Nephron progenitor cell (in vitro differentiated cells): ENCODE data around the gene SLC1A2.

Source experiments
- DNase-seq: peaks from one replicate; pipeline ENCODE4 v3.0.0; 2021
- H3K27ac Mint-ChIP-seq: 2 replicates; pipeline ENCODE4 v1.8.0; 2021; ENCODE audit warnings: mild to moderate bottlenecking, moderate library complexity, mixed read lengths
- H3K27me3 Mint-ChIP-seq: 2 replicates; pipeline ENCODE4 v1.8.0; 2021; ENCODE audit warnings: mild to moderate bottlenecking, low read depth, mixed read lengths; ENCODE audit not compliant: poor library complexity
- H3K36me3 Mint-ChIP-seq: 2 replicates; pipeline ENCODE4 v1.8.0; 2021; ENCODE audit warnings: low read depth, mixed read lengths
- H3K4me1 Mint-ChIP-seq: 2 replicates; pipeline ENCODE4 v1.8.0; 2021; ENCODE audit warnings: mixed read lengths
- H3K4me3 Mint-ChIP-seq: 2 replicates; pipeline ENCODE4 v1.8.0; 2021; ENCODE audit warnings: mild to moderate bottlenecking, moderate library complexity, mixed read lengths
- H3K9me3 Mint-ChIP-seq: 2 replicates; pipeline ENCODE4 v1.8.0; 2021; ENCODE audit warnings: mild to moderate bottlenecking, moderate library complexity, mixed read lengths
- CTCF ChIP-seq: fragments of 200-600 bp; sonication (generic); IDR thresholded peaks from 2 replicates; pipeline ENCODE4 v1.5.0; 2021; ENCODE audit warnings: antibody characterized with exemption

Gene SLC1A2

GRCh38 chr11:35286126-35286525 lies 133.2 kb downstream of the SLC1A2 start:
- Mint-ChIP-seq H3K36me3 (no peaks in the 10 kb centered on the region), H3K4me1 (no peaks in the 10 kb centered on the region), H3K9me3 (no peaks in the 10 kb centered on the region), H3K27ac (no peak overlapping the region), H3K27me3 (no peaks in the 10 kb centered on the region), H3K4me3 (no peak overlapping the region)
- no peak for DNase-seq
- no peak for TF ChIP-seq CTCF

- no peak for TF ChIP-seq CTCF
- no peaks in the 10 kb centered on the region for H3K27me3 Mint-ChIP-seq
Observed at GRCh38 chr11:35285471-35285870, 133.9 kb downstream of the SLC1A2 start.

GRCh38 chr11:35282221-35282882 lies 137.0 kb downstream of the SLC1A2 start:
- peak overlapping the region; percentile 33 for H3K27ac Mint-ChIP-seq
- no peaks in the 10 kb centered on the region for H3K27me3 Mint-ChIP-seq
- TF ChIP-seq CTCF: no peak
- H3K4me1 Mint-ChIP-seq: no peaks in the 10 kb centered on the region
- H3K9me3 Mint-ChIP-seq: no peaks in the 10 kb centered on the region
- no peaks in the 10 kb centered on the region for H3K36me3 Mint-ChIP-seq
- no peak for DNase-seq
- no peak overlapping the region for H3K4me3 Mint-ChIP-seq

More at GRCh38 chr11:35285471-35285870, 133.9 kb downstream of the SLC1A2 start:
- Mint-ChIP-seq H3K4me3 (no peak overlapping the region), H3K27ac (no peak overlapping the region), H3K9me3 (no peaks in the 10 kb centered on the region), H3K4me1 (no peaks in the 10 kb centered on the region), H3K36me3 (no peaks in the 10 kb centered on the region)
- no peak for DNase-seq

- Mint-ChIP-seq H3K36me3 (no peaks in the 10 kb centered on the region), H3K4me3 (no peak overlapping the region), H3K27me3 (no peaks in the 10 kb centered on the region), H3K9me3 (no peaks in the 10 kb centered on the region), H3K4me1 (no peaks in the 10 kb centered on the region), H3K27ac (no peak overlapping the region)
- TF ChIP-seq CTCF: no peak
- no peak for DNase-seq
Observed at GRCh38 chr11:35281169-35281688, 138.1 kb downstream of the SLC1A2 start.

GRCh38 chr11:35280727-35281126 lies 138.6 kb downstream of the SLC1A2 start:
- Mint-ChIP-seq H3K4me1 (peaks cover 2% of the 10 kb centered on the region), H3K27ac (no peak overlapping the region)
- TF ChIP-seq CTCF: no peak

GRCh38 chr11:35277827-35278226 lies 141.5 kb downstream of the SLC1A2 start:
- Mint-ChIP-seq H3K4me3 (no peak overlapping the region), H3K27ac (no peak overlapping the region), H3K36me3 (no peaks in the 10 kb centered on the region), H3K4me1 (peaks cover 12% of the 10 kb centered on the region), H3K27me3 (no peaks in the 10 kb centered on the region), H3K9me3 (no peaks in the 10 kb centered on the region)
- no peak for DNase-seq
- TF ChIP-seq CTCF: no peak

More at GRCh38 chr11:35280727-35281126, 138.6 kb downstream of the SLC1A2 start:
- Mint-ChIP-seq H3K4me3 (no peak overlapping the region), H3K27me3 (no peaks in the 10 kb centered on the region), H3K36me3 (no peaks in the 10 kb centered on the region), H3K9me3 (no peaks in the 10 kb centered on the region)
- DNase-seq: no peak
